Glomerular visceral epithelial cell (primary cell): Measurements from ENCODE around the gene CPVL.

ENCODE experiments used
- DNase-seq: peaks from one replicate; pipeline ENCODE4 v3.0.0-alpha.2; 2016; ENCODE audit errors: extremely low spot score

CPVL gene

DNA sequence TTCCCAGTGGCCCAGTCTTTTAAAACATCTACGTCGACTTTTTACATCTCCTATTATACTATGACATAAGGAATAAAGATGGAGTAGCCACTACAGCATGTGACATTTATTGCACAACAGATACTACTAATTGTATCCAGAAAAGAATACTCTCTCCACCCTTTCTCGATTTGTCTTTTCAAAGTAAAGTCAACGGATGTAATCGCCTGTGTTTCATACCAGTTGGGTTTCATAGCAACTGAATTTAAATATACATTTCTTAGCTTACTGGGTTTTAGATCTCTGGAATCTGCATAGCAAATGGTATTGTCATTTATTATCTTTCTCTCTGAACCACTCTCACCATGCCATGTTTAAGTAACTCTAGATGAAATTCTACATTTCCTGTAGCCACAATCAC is 101.8 kb downstream of the CPVL start:
- DNase-seq, result no peak

DNA sequence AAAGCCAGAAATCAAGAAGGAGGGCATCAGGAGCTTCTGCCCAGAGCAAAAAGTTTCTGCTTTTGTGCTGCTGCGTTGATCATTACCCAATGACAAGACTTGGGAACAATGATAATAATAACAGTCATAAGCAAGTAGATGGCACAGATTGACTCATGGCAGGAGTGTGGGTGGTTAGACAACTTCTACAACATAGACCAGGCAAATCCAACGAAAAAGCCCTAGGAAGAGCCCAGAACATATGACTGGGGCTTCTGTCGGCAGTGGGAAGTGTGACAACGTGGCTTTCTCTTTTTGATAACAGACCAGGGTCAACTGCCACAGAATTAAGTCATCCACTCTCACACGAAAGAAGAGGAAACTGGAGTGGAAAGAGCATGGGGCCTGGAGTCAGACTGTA is 102.8 kb downstream of the CPVL start:
- no peak for DNase-seq

GRCh38 chr7:29042824-29043231 is 103.5 kb downstream of the CPVL start:
- no peak for DNase-seq

- no peak for DNase-seq
Observed at GRCh38 chr7:29041991-29042390, 104.3 kb downstream of the CPVL start.

DNA sequence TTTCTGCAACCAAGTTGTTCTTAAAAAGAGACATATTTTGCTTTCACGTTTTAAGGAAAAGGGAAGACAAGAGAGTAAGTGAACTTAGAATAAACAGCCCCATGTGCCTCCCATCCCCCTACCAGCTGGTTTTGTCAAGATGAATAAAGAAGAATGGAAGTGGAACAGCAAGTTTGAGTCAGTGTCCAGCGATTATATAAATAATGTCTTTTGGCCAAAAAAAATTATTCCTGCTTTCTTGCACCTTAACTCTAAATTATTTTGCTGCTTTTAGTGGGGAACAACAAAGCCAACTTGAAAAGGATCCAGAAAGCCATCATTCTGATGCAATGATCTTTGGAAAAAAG is 105.8 kb downstream of the CPVL start:
- no peak for DNase-seq

DNA sequence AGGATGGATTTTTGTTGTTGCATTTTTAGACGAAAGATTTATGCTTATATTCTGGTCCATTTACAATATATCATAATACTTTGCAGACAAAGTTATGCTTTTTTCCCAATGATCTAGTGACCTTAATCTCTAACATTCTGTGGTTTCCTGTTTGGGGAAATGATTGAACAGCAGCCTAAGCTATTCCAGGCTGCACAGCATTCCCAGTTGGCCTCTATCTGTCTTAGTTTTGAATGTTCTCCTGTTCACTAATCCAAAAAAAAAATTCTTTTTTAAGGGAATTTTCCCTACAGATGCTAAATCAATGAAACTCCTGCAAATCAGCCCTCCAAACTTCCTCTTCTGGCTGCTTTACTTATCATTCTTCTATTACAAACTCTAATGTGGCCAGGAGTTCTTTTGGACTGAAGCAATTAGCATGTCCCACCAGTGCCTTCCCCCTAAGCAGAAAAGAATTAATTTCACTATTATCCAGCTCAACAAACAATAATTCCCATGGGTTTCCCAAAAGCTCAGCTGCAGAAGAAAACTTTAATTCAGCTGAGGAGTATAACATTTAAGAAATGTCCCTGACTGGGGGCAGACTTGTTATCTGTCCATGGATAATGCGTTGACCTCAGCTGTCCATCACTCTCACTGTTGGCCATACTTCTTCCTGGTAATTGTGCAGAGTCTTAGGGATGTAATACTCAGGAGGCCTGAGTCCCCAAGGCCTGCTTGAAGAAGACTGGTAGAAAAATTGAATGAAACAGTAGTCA is 106.3 kb downstream of the CPVL start:
- no peak for DNase-seq

- no peak for DNase-seq
Observed at GRCh38 chr7:29038463-29038862, 107.9 kb downstream of the CPVL start.

DNA sequence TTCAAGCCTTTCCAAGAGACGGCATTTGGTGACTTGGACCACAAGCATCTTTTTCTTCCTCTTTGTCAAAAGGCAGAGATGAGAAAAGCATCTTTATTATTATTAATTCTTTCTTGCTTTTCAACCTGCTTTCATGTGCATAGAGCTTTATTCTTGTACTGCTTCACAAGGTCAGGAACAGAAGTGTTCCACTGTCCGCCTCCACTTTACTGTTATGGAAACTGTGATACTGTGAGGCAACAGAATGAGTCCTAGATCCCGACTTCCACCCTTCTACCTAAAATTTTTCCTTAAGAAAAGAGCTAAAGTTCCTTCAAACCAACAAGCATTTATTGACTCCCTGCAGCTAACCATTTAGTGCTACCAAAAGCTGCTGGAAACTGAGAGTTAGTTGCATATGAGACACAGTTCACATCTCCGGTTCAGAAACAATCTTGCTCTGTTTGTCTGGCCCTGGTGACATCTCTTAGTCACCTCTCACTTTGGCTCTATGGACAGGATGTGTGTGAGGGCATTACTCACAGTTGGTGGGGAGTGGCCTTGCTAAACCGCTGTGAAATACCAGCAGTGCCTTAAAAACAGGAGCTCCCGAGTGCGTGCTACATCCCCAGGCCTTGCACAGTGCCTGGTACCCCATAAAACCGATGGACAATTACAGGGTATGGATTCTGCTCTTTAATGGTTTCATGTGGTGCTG is 111.1 kb downstream of the CPVL start:
- DNase-seq, result peak; percentile 46

DNA sequence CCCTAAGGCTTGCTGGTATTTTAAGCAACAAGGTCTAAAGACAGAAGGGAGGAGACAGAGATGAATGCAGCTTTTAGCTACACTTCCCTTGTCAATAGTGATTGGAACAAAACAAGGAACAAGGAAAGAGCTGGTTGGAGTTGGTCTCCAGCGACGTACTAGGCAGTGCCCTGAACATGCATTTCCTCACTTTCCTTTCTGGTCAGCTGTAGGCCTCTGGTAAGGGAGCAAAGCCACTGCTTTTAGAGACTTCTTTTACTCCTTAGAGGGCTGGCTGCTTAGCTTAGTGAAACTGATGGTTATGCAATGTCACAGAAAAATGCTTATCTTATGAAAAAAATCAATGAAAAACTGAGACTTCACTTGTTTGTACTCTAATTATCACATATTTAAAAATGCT is 112.8 kb downstream of the CPVL start:
- no peak for DNase-seq

DNA sequence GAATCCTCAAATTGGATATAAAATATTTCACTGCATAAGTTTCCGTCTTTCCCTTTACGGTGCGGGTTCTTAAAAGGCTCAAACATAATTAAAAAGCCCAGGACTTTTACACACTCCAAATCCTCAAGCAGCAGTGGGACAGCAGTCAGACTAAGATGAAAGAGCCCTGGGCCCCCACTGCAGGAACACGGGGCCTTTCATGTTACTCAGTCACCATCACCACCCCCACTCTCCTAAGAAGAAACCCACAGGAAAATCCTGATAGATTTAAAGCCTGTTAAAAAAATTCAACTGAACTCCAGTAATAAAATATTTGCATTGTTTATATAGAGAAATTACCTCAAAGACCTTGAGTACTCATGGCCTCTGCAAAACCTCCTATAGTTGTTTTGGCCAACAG is 114.2 kb downstream of the CPVL start:
- no peak for DNase-seq

GRCh38 chr7:29030781-29031275 is 115.5 kb downstream of the CPVL start:
- no peak for DNase-seq

GRCh38 chr7:29022291-29022988 is 123.9 kb downstream of the CPVL start:
- DNase-seq, result no peak

DNA sequence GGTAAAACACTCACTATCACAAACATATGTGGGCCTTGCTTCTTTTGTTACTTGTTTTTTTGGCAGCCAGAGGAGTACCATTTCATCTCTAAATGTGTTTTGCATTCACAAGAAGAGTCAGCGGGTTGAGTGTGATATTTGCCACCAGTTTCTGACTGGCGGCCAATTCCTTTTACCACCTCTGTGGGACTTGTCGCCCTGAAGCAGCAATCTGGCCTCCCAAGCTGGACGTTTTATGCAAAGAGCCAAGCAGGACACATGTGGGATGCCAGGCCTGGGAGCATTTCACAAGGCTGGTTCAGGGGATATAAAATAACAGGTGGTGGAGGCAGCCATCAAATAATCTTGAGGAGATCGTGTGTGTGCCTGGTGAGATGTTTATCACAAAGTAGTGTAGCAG is 126.4 kb downstream of the CPVL start:
- DNase-seq, result no peak

DNA sequence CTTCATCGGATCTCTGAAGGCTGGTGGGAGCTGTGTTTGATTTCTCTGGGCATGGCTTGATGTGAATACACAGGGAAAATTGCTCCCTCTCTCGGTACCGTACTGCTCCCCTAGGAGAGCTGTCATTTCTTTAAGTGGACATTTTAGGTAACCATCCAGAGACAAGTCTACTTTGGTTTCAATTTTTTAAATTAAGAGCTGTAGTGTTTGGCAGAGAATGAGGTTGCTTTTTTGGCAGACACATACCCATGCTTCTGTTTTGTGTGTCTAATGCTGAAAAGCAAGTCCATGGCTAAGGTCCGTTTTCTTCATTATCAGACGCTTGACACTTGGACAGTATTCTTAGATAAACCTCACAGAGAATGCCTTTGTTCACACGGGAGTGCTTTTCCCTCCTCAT is 127.0 kb downstream of the CPVL start:
- DNase-seq, result no peak

- DNase-seq, result no peak
Observed at GRCh38 chr7:29017713-29018112, 128.6 kb downstream of the CPVL start.

- DNase-seq, result no peak
Observed at GRCh38 chr7:29014725-29015124, 131.6 kb downstream of the CPVL start.

DNA sequence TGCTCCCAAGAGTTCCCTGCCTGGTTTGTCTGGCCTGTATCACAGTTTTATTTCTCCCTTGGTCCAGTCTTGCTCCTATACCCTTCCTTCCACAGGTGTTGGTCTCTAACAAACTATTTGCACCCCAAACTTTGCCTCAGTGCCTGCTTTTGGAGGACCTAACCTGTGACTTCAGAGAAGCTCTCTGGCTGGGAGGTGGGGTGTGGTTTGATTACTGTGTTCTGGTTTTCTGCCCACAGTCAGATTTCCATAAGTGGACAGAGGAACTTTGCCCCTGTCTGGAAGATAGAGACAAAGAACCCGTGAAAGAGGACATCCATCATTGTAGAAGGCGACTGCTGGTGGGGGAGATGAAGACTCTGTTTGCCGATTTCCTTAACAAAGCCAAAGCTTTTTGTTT is 132.4 kb downstream of the CPVL start:
- DNase-seq, result no peak

- no peak for DNase-seq
Observed at GRCh38 chr7:29013082-29013695, 133.1 kb downstream of the CPVL start.

GRCh38 chr7:29009947-29010346 is 136.4 kb downstream of the CPVL start:
- no peak for DNase-seq

- no peak for DNase-seq
Observed at GRCh38 chr7:29008590-29008989, 137.7 kb downstream of the CPVL start.

- no peak for DNase-seq
Observed at GRCh38 chr7:29007127-29007526, 139.2 kb downstream of the CPVL start.

GRCh38 chr7:29005829-29006228 is 140.5 kb downstream of the CPVL start:
- DNase-seq, result no peak
